Pulmonary artery endothelial cell (primary cell): ENCODE results near the gene UTP4. TPM values are rescaled to one million over a fixed set of nuclear protein-coding genes. Genes with fewer than 3 reads are reported as not detected.

Source experiments
- DNase-seq: peaks from one replicate; pipeline ENCODE4 v3.0.0-alpha.2; 2011; ENCODE audit warnings: low read depth, low spot score
- total RNA-seq: library from RNA; depleted of rRNA; stranded (reverse); fragments of >200 nt; gene quantifications from 2 replicates; pipeline ENCODE4 v1.2.3, GENCODE V29; 2014

The UTP4 gene
- total RNA-seq, 1 donor from 2014 or later: 19.6 TPM

DNA sequence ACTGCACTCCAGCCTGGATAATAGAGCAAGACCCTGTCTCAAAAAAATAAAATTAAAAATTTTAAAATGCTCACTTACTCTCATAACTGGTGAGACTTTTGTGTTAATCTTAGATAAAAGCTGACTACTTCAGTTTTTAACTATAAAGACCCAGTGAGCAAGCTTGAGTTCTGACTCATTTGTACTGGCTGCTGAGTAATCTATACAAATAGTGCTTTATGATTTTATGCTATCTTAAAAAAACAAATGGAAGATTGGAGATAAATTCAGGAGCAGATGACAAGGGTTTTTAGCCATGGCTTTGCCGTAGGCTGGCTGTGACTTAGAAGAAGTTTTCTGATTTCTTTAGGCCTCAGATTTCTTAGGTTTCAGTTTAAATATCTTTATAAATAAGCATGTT, 85.0 kb downstream of the UTP4 start:
- peak; percentile 29 for DNase-seq

Other genes with a start within 250 kb of the UTP4 start
- 1.1 and 4.1 TPM in 2 replicates for gene HAS3, start 27.0 kb upstream of the UTP4 start, total RNA-seq
- 66.1 and 83.3 TPM in 2 replicates for gene CHTF8, start 61 bp upstream of the UTP4 start, total RNA-seq
- 106 and 139 TPM in 2 replicates for gene SNTB2, start 54.5 kb downstream of the UTP4 start, total RNA-seq
- 44.9 and 51.5 TPM in 2 replicates for gene VPS4A, start 178.7 kb downstream of the UTP4 start, total RNA-seq
- 16.0 and 22.1 TPM in 2 replicates for gene PDF, start 197.9 kb downstream of the UTP4 start, total RNA-seq
- 30.5 and 32.0 TPM in 2 replicates for gene COG8, start 206.9 kb downstream of the UTP4 start, total RNA-seq
- 39.8 and 40.7 TPM in 2 replicates for gene NIP7, start 207.1 kb downstream of the UTP4 start, total RNA-seq
- 0.13 and 0.21 TPM in 2 replicates for gene TMED6, start 219.1 kb downstream of the UTP4 start, total RNA-seq